ENCODE data around the gene RBM20. TPM values are rescaled to one million over a fixed set of nuclear protein-coding genes. Genes with fewer than 3 reads are reported as not detected.

The RBM20 gene
- total RNA-seq, 1 donor from 2014 or later, result 4.6 TPM

DNA sequence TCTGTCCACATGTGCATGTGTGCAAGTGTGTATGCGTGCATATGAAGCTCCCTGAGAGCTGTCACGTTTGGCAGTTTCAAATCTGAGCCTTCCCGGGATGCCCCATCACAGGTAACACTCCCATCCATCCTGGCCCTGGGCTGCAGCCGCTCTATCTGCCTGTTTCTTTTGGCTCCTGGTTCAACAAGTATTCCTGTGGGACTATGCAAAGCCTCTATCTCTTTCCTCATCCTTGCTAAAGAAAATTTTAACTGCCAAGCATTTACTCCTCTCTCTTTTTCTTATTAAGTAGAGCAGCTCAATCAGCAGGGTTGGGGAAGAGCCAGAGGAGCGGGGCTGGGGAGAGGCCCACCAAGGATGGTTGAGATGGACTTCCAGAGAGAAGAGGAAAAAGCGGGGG is 203.2 kb downstream of the RBM20 start:
- no peak for DNase-seq (ENCODE audit: low spot score)

DNA sequence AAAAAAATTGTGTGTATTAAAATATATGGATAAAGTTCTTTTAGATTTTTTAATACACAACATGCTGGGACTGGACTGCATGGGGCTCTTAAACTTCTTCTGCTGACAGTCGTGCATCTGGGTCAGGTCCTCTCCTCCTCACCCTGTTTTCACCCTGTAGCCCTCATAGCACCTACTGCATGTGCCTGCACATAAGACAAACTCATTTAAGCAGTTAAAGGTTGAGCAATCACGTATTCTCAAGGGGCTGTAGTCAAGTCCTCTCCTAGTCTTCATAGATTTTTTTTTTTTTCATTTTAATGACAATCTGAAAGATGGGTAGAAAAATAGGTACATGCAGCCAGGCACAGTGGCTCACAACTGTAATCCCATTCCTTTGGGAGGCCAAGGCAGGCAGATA is 204.0 kb downstream of the RBM20 start:
- no peak for DNase-seq (ENCODE audit: low spot score)

GRCh38 chr10:110850099-110850498 is 206.0 kb downstream of the RBM20 start:
- no peak for DNase-seq (ENCODE audit: low spot score)

- DNase-seq (ENCODE audit: low spot score), result no peak
Measured at GRCh38 chr10:110851020-110851612, 207.0 kb downstream of the RBM20 start.

- no peak for DNase-seq (ENCODE audit: low spot score)
Measured at GRCh38 chr10:110852255-110852896, 208.2 kb downstream of the RBM20 start.

- no peak for DNase-seq (ENCODE audit: low spot score)
Measured at GRCh38 chr10:110852947-110853346, 208.8 kb downstream of the RBM20 start.

- DNase-seq (ENCODE audit: low spot score), result no peak
Measured at GRCh38 chr10:110853921-110854605, 209.9 kb downstream of the RBM20 start.

- no peak for DNase-seq (ENCODE audit: low spot score)
Measured at GRCh38 chr10:110857265-110858171, 213.4 kb downstream of the RBM20 start.

DNA sequence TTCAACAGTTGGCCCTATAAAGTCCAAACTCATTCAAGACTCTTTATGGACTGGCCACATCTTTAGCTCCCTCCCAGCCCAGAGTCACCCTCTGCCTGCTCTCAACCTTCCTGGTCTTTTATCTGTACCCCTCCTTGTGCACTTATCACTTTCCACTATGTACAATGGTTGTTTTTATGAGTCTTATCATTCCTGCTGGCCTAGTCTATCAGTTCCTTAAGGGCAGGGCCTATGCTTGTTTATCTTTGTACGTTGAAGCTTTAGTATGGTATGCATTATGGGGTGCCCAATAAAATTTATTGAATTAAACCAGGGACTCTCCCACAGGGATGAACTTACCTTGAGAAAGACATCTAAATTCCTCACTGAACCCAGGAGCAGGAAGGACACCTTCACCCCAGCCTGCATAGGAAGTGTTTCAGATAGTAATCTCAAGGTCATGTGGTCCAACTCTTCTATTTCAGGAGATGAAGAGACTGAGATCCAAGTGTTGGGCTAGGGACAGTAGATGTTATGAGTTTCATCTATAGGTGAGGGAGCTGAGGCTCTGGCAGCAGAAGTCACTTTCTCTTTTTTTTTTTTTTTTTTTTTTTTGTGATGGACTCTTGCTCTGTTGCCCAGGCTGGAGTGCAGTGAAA is 214.3 kb downstream of the RBM20 start:
- no peak for DNase-seq (ENCODE audit: low spot score)

GRCh38 chr10:110859206-110859972 is 215.3 kb downstream of the RBM20 start:
- DNase-seq (ENCODE audit: low spot score), result no peak

DNA sequence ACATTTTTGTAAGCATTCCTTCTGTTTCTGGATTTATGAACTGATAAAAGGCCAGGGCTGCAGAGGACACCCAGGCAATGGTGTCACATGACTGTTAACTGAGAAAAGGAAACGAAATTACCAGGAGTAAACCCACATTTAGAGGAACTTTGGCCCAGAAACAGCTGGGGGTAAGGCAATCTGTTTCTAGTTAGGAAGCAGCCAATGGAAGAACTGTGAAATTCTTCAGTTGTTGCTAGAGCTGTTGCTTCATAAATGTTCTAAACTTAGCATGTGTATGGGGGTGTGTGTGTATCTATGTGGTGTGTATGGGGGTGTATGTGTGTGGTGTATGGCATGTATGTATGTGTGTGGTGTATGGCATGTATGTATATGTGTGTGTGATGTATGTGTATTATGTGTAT is 215.8 kb downstream of the RBM20 start:
- no peak for DNase-seq (ENCODE audit: low spot score)

GRCh38 chr10:110860576-110861241 is 216.6 kb downstream of the RBM20 start:
- DNase-seq (ENCODE audit: low spot score), result no peak

DNA sequence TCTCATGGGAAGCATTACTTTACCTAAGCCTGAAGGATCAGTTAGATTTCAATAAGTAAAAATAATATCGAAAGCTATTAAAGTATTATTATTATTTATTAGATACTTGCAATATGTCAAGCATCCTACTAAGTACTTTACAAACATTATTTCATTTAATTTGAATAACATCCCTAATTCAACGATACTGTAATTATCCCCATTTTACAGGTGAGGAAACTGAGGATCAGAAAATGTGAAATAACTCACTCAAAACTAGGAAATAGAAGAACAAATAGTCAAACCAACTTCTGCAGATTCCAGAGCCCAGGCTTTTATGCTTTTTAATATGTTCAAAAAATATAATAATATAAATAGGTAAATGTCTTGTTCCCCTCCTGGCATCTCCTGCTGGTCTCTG is 217.3 kb downstream of the RBM20 start:
- DNase-seq (ENCODE audit: low spot score), result no peak

DNA sequence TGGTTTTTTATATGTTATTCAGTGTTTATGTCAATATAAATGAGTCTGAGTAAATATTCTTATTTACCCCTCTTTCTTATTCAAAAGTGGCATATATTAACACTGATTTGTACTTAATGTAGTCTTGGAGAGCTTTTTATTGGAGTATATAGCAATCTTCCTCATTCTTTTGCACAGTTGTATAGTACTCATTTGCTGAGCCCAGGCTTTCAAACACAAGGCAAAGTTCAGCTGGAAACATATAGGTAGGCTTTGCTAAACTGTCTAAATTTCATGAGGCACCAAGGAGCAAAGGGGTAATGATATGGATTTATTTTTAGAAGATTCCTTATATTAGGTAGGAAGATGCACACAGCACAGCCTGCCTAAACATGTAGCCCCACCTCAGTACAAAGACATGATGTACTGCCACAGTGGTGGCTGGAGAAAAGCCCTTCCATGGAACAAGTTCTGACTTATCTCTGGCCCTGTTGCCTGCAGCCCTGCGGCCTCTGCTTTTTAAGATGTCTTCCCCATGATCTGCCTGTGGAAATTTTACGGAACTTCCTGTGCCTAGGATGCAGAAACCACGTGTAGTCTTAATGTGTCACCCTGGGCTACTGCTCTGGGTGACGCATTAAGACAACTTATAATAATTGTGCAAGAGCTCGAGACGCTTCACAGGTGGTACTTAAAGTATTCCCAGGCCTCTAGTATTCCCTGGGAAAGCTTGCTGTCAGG is 218.0 kb downstream of the RBM20 start:
- no peak for DNase-seq (ENCODE audit: low spot score)

- DNase-seq (ENCODE audit: low spot score), result no peak
Measured at GRCh38 chr10:110862961-110863360, 218.8 kb downstream of the RBM20 start.

- no peak for DNase-seq (ENCODE audit: low spot score)
Measured at GRCh38 chr10:110863361-110863760, 219.2 kb downstream of the RBM20 start.

GRCh38 chr10:110863956-110864355 is 219.8 kb downstream of the RBM20 start:
- DNase-seq (ENCODE audit: low spot score), result no peak

DNA sequence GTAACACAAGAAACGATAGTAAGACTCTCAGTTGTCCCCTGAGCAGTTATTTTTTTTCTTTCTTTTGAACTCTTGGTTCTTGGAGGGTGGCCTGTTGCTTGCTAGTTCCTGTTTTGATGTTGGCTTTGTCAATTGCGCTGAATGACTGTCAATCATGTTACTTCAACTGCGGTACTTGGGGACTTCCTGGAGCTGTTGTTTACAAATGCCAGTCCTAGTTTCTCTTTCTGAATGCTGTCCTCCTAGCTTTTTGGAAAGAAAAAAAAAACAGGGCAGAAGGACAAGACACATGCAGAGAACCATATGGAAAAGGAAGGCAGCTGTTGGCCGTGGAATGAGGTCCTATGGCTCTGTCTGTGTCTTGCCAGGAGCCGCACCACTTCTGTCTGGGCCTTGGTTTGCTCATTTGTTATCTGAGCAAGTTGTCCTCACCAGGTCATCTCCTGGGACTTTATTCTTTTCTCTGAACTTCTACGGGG is 220.6 kb downstream of the RBM20 start:
- no peak for DNase-seq (ENCODE audit: low spot score)
